Spleen (tissue), 3 donors: ENCODE data around the gene CD82.

ENCODE experiments used
- POLR2A ChIP-seq, 3 donors: fragments of 450-650 bp; IDR thresholded peaks; one replicate each; pipeline ENCODE4 v1.5.1; 2017; ENCODE audit warnings: antibody characterized with exemption in 3 of 3, mild to moderate bottlenecking in 1 of 3
- POLR2AphosphoS5 ChIP-seq, 3 donors: sonication (generic); formaldehyde crosslinking; IDR thresholded peaks; one replicate each; pipeline ENCODE4 v1.5.1; 2017; ENCODE audit warnings: antibody characterized with exemption in 3 of 3

- TF ChIP-seq POLR2AphosphoS5 (IDR thresholded peaks at IDR 0.05) (no peak), POLR2A (IDR thresholded peaks at IDR 0.05) (no peak)
Measured at GRCh38 chr11:44521148-44521547, 44.3 kb upstream of the CD82 start.
